ENCODE data around the gene PHLPP1. TPM values are rescaled to one million over a fixed set of nuclear protein-coding genes. Genes with fewer than 3 reads are reported as not detected.

Gene PHLPP1
- total RNA-seq, 6 donors from 2014 or later, result 8.2 to 15.5 (median 13.2) TPM

GRCh38 chr18:62754026-62754425, 38.7 kb downstream of the PHLPP1 start:
- no peak overlapping the region for H3K4me3 ChIP-seq
- H3K36me3 ChIP-seq, result no peaks in the 10 kb centered on the region
- no peak for ATAC-seq (ENCODE audit: low FRiP score in 2 of 2)
- peaks cover 12 to 16% (median 15%) of the 10 kb centered on the region in 4 donors for H3K4me1 ChIP-seq
- no peaks in the 10 kb centered on the region for H3K9me3 ChIP-seq
- DNase-seq, result no peak
- H3K27me3 ChIP-seq, result no peaks in the 10 kb centered on the region
- H3K27ac ChIP-seq, result no peak overlapping the region
- no peak for TF ChIP-seq CTCF (IDR thresholded peaks at IDR 0.05)
- no peak for TF ChIP-seq POLR2A (IDR thresholded peaks at IDR 0.05)
- no peak for TF ChIP-seq POLR2AphosphoS5 (IDR thresholded peaks at IDR 0.05)
- no peak for TF ChIP-seq EP300 (IDR thresholded peaks at IDR 0.05)

- H3K4me3 ChIP-seq, result no peak overlapping the region
- no peaks in the 10 kb centered on the region for H3K27me3 ChIP-seq
- H3K36me3 ChIP-seq, result no peaks in the 10 kb centered on the region
- no peaks in the 10 kb centered on the region for H3K9me3 ChIP-seq
- ATAC-seq (ENCODE audit: low FRiP score in 2 of 2), result no peak
- WGBS, 2 donors, result 92 to 100% methylated on average over 1 of the region's 1 CpG
- no peak for DNase-seq
- H3K4me1 ChIP-seq, result peaks cover 12 to 16% (median 14%) of the 10 kb centered on the region in 4 donors
- TF ChIP-seq CTCF (IDR thresholded peaks at IDR 0.05), result no peak
- TF ChIP-seq EP300 (IDR thresholded peaks at IDR 0.05), result no peak
- no peak for TF ChIP-seq POLR2A (IDR thresholded peaks at IDR 0.05)
- no peak for TF ChIP-seq POLR2AphosphoS5 (IDR thresholded peaks at IDR 0.05)
- no peak overlapping the region for H3K27ac ChIP-seq
These were observed 40.1 kb downstream of the PHLPP1 start for GRCh38 chr18:62755454-62755853.

DNA sequence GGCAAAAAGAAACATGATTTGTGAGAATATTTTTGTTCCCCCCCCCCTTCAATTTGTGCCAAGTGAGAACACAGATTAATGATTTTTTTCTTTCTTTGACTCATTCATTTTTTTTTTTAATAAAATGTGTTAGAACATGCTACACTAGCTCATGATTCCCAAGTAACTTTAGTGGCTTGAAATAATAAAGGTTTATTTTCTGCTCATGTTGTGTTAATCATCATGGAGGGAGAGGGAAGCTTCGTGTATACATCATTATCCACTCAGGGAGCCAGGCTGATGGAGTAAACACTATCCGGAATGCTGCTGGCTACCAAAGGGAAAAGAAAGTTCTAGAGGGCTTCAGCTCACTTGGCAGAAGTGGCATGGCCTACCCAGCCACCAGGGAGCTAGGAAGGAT, 40.6 kb downstream of the PHLPP1 start:
- Histone ChIP-seq H3K36me3 (no peaks in the 10 kb centered on the region), H3K4me3 (no peak overlapping the region), H3K27ac (no peak overlapping the region), H3K4me1 (peaks cover 11 to 12% (median 12%) of the 10 kb centered on the region in 4 donors), H3K27me3 (no peaks in the 10 kb centered on the region), H3K9me3 (no peaks in the 10 kb centered on the region)
- WGBS, 2 donors, result 90 to 95% methylated on average over 2 of the region's 2 CpGs
- TF ChIP-seq POLR2A (IDR thresholded peaks at IDR 0.05), result no peak
- TF ChIP-seq EP300 (IDR thresholded peaks at IDR 0.05), result no peak
- no peak for TF ChIP-seq POLR2AphosphoS5 (IDR thresholded peaks at IDR 0.05)
- no peak for TF ChIP-seq CTCF (IDR thresholded peaks at IDR 0.05)
- ATAC-seq (ENCODE audit: low FRiP score in 2 of 2), result no peak
- DNase-seq, result no peak

DNA sequence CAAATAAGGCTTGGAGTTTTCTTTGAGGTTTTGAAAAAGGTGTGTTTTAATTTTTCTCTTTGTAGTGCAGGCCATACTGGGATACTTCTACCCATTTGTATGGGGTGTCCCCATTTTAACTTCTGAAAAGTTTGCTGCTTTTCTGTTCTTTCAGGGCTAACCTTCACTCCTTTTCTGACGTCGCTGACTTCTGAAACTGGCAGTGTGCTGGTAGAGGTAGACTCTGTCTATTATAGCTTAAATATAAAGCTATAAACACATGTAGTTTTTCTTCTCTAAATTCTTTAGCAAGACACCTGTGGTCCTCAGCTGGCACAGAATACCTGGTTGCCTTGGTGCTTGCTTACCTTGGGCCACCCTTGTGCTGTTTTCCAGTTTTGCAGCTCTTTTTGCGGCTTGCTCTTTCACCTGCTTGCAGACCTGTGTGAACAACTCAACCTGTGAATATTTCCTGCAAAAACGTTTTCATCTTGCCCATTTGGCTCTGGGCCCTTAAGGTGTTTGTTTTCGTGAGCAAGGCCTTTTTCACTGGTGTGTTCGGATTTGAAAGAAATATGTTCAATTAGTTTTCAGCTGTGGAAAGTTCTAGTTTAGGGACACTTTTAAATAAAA, 42.2 kb downstream of the PHLPP1 start:
- H3K27ac ChIP-seq, result no peak overlapping the region
- no peak overlapping the region for H3K4me3 ChIP-seq
- H3K4me1 ChIP-seq, result peaks cover 0 to 6% (median 1%) of the 10 kb centered on the region in 4 donors
- H3K36me3 ChIP-seq, result no peaks in the 10 kb centered on the region
- no peaks in the 10 kb centered on the region for H3K9me3 ChIP-seq
- no peak for ATAC-seq (ENCODE audit: low FRiP score in 2 of 2)
- TF ChIP-seq EP300 (IDR thresholded peaks at IDR 0.05) (no peak), CTCF (IDR thresholded peaks at IDR 0.05) (no peak), POLR2AphosphoS5 (IDR thresholded peaks at IDR 0.05) (no peak), POLR2A (IDR thresholded peaks at IDR 0.05) (no peak)
- no peak for DNase-seq
- WGBS, 2 donors, result 67 to 68% methylated on average over 6 of the region's 6 CpGs
- H3K27me3 ChIP-seq, result no peaks in the 10 kb centered on the region

- H3K27me3 ChIP-seq, result no peaks in the 10 kb centered on the region
- DNase-seq (no peak), ATAC-seq (ENCODE audit: low FRiP score in 2 of 2) (no peak)
- TF ChIP-seq POLR2AphosphoS5 (IDR thresholded peaks at IDR 0.05) (no peak), CTCF (IDR thresholded peaks at IDR 0.05) (no peak), EP300 (IDR thresholded peaks at IDR 0.05) (no peak), POLR2A (IDR thresholded peaks at IDR 0.05) (no peak)
- H3K27ac ChIP-seq, result no peak overlapping the region
- peaks cover 0 to 6% (median 1%) of the 10 kb centered on the region in 4 donors for H3K4me1 ChIP-seq
- H3K9me3 ChIP-seq, result no peaks in the 10 kb centered on the region
- no peak overlapping the region for H3K4me3 ChIP-seq
- 52 to 57% methylated on average over 3 of the region's 3 CpGs for WGBS, 2 donors
- H3K36me3 ChIP-seq, result no peaks in the 10 kb centered on the region
These were observed 43.2 kb downstream of the PHLPP1 start for GRCh38 chr18:62758591-62758990.

Measured in upper lobe of left lung (tissue), 6 donors.